Gastroesophageal sphincter (tissue), 4 donors: ENCODE data around the gene TMEM43. TPM values are rescaled to one million over a fixed set of nuclear protein-coding genes. Genes with fewer than 3 reads are reported as not detected.

Source experiments
- ATAC-seq: fragments of 150-250 bp; one replicate; pipeline ENCODE4 v1.9.1; 2016; ENCODE audit warnings: mild to moderate bottlenecking, moderate library complexity
- H3K27ac ChIP-seq, 4 donors: fragments of 200-600 bp; sonication (generic) in 3 of 4; 1 replicate in 3 of 4; 2 replicates in 1 of 4; pipeline ENCODE4 v1.5.1; 2016 to 2019
- H3K27me3 ChIP-seq: fragments of 200-600 bp; sonication (generic); one replicate; pipeline ENCODE4 v1.5.1; 2019
- H3K36me3 ChIP-seq, 2 donors: fragments of 200-600 bp; sonication (generic); one replicate each; pipeline ENCODE4 v1.5.1; 2019; ENCODE audit warnings: control low read depth in 1 of 2
- H3K4me1 ChIP-seq, 3 donors: fragments of 200-600 bp; sonication (generic); 1 replicate in 2 of 3; 2 replicates in 1 of 3; pipeline ENCODE4 v1.5.1; 2016 to 2019; ENCODE audit warnings: control low read depth in 2 of 3
- H3K4me3 ChIP-seq, 2 donors: fragments of 200-600 bp; sonication (generic); one replicate each; pipeline ENCODE4 v1.5.1; 2019; ENCODE audit warnings: mild to moderate bottlenecking in 1 of 2, moderate library complexity in 1 of 2
- H3K9me3 ChIP-seq, 3 donors: fragments of 200-600 bp; sonication (generic); one replicate each; pipeline ENCODE4 v1.5.1; 2017 to 2019; ENCODE audit warnings: control low read depth in 2 of 3
- EP300 ChIP-seq: sonication (generic); formaldehyde crosslinking; IDR thresholded peaks from one replicate; pipeline ENCODE4 v1.6.1; 2017; ENCODE audit warnings: antibody characterized with exemption, mild to moderate bottlenecking
- POLR2A ChIP-seq, 2 donors: fragments of 450-650 bp; IDR thresholded peaks; one replicate each; pipeline ENCODE4 v1.6.1; 2017; ENCODE audit warnings: antibody characterized with exemption in 2 of 2, mild to moderate bottlenecking in 2 of 2, moderate library complexity in 1 of 2
- POLR2AphosphoS5 ChIP-seq: sonication (generic); formaldehyde crosslinking; IDR thresholded peaks from one replicate; pipeline ENCODE4 v1.6.1; 2017; ENCODE audit warnings: antibody characterized with exemption
- WGBS, 2 donors: methylation state at CpG; one replicate each; pipeline ENCODE4 v1.1.5; 2018; ENCODE audit warnings: low coverage in 1 of 2; 5-methylcytosine and 5-hydroxymethylcytosine counted together
- total RNA-seq, 4 donors: library from RNA; depleted of rRNA; stranded (reverse); fragments of >200 nt; gene quantifications; one replicate each; pipeline ENCODE4 v1.1.0, GENCODE V29; 2016
- TF ChIP-seq, protein P1 (sequence below), 4 experiments: fragments of 200-600 bp in 2 of 4; fragments of 450-650 bp in 2 of 4; sonication (generic) in 1 of 4; IDR thresholded peaks; one replicate each; pipeline ENCODE4 v1.5.1; 2017 to 2019; ENCODE audit warnings: antibody characterized with exemption in 4 of 4, mild to moderate bottlenecking in 2 of 4, moderate library complexity in 2 of 4

TMEM43 gene
- total RNA-seq, 4 donors from 2014 or later, result 115 to 227 (median 183) TPM

DNA sequence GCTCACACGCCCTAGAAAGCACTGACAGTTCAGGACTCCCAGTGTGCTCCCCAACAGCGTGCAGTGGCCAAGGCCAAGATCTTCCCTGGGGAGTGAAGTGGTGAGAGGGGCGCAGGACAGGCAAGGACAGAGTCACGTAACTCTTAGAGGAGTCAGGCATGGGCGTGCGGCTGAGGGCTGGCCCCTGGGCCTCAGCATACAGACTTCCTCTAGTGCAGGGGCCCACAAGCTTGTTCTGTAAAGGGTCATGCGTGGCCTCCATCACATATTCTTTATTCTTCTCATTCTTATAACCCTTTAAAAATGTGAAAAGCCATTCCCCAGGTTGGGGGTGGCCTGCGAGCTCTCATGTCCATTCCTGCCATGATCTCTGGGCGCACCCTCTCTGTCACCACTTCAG, 25.2 kb downstream of the TMEM43 start:
- H3K36me3 ChIP-seq, result peaks cover 0 to 96% of the 10 kb centered on the region in 2 donors

DNA sequence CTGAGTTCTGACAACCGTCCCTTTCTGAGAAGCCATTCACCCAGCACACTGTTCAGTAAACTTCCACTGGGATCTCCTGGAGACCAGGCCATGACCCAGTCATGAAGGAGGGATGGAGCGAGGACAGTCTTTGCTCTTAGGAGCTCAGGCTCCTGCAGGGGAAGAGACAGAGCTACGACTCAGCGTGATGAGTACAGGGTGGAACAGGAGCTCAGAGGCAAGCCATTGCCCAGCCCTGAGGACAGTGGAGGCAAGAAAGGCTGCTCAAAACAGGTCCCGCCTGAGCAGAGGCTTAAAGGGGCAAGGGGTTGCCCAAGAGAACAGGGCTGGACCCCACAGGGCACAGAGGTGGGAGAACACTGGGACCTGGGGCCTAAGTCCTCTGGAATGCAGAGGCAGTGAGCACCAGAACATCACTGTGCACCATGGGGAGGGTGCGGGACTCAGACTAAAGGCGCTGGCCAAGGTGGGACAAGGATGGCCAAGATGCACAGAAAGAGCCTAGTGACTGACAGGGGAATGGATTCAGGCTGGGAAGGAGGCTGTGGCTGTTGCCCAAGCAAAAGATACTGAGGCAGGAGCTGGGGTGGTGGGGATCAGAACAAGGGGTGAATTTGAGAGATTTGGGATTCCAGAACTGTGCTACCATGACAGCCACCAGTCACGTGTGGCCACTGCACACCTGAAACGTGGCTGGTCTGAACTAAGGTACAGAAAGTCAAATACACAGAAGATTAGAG, 25.8 kb downstream of the TMEM43 start:
- no peaks in the 10 kb centered on the region for H3K9me3 ChIP-seq
- no peak overlapping the region for H3K27ac ChIP-seq
- H3K27me3 ChIP-seq, result no peaks in the 10 kb centered on the region
- TF ChIP-seq EP300 (no peak), POLR2AphosphoS5 (no peak), POLR2A (IDR thresholded peaks at IDR 0.05) (no peak)
- TF ChIP-seq, protein P1, sequence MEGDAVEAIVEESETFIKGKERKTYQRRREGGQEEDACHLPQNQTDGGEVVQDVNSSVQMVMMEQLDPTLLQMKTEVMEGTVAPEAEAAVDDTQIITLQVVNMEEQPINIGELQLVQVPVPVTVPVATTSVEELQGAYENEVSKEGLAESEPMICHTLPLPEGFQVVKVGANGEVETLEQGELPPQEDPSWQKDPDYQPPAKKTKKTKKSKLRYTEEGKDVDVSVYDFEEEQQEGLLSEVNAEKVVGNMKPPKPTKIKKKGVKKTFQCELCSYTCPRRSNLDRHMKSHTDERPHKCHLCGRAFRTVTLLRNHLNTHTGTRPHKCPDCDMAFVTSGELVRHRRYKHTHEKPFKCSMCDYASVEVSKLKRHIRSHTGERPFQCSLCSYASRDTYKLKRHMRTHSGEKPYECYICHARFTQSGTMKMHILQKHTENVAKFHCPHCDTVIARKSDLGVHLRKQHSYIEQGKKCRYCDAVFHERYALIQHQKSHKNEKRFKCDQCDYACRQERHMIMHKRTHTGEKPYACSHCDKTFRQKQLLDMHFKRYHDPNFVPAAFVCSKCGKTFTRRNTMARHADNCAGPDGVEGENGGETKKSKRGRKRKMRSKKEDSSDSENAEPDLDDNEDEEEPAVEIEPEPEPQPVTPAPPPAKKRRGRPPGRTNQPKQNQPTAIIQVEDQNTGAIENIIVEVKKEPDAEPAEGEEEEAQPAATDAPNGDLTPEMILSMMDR (IDR thresholded peaks at IDR 0.05), result no peak
- peaks cover under 1 to 24% (median 10%) of the 10 kb centered on the region in 3 donors for H3K4me1 ChIP-seq
- H3K4me3 ChIP-seq, result no peak overlapping the region
- peaks cover 0 to 97% of the 10 kb centered on the region in 2 donors for H3K36me3 ChIP-seq
- WGBS, 2 donors, result 94 to 96% methylated on average over 2 to 7 of the region's 9 CpGs
- no peak for ATAC-seq

More for the DNA sequence above, 25.2 kb downstream of the TMEM43 start:
- no peak for ATAC-seq
- TF ChIP-seq POLR2AphosphoS5, result no peak
- no peak for TF ChIP-seq POLR2A (IDR thresholded peaks at IDR 0.05)
- TF ChIP-seq EP300, result no peak
- TF ChIP-seq, protein P1 (IDR thresholded peaks at IDR 0.05), result no peak
- H3K27me3 ChIP-seq, result no peaks in the 10 kb centered on the region
- peaks cover 6 to 30% (median 16%) of the 10 kb centered on the region in 3 donors for H3K4me1 ChIP-seq
- 94 to 96% methylated on average over 3 to 8 of the region's 9 CpGs for WGBS, 2 donors
- H3K4me3 ChIP-seq, result no peak overlapping the region
- no peaks in the 10 kb centered on the region for H3K9me3 ChIP-seq
- H3K27ac ChIP-seq, result no peak overlapping the region

DNA sequence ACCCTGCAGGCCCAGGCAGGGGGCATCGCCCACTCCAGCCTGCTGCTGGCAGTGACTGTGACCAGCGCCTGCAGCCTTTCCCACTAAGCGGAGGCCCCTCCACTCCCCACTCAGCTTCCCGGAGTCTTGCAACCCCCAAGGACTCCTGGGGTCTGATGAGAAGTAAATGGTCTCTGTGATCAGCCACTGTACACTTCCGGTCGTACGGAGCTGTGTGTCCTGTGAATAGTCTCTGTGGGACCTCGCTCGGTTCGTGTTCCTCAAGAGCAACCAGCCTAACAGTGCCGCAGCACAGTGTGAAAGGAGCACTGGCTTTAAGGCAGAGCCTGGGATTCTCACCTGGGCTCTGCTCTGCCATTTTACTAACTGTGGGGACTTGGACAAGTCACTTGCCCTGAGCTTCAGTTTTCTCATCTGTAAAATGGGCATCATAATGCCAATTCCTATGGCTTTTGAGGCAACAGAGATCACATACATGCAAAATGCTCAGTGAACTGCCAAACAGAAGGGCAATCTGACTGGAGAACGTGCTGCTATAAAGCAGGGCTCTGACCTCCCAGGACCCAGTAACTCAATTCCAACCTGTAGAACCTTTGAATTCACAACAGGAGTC, 26.7 kb downstream of the TMEM43 start:
- TF ChIP-seq POLR2AphosphoS5 (no peak), POLR2A (IDR thresholded peaks at IDR 0.05) (no peak), EP300 (no peak)
- TF ChIP-seq, protein P1 (IDR thresholded peaks at IDR 0.05), result no peak
- Histone ChIP-seq H3K27ac (no peak overlapping the region), H3K27me3 (no peaks in the 10 kb centered on the region), H3K36me3 (peaks cover 0 to 97% of the 10 kb centered on the region in 2 donors), H3K4me1 (peaks cover 0 to 15% (median 4%) of the 10 kb centered on the region in 3 donors), H3K9me3 (no peaks in the 10 kb centered on the region), H3K4me3 (no peak overlapping the region)
- WGBS, 2 donors, result 80 to 91% methylated on average over 2 to 10 of the region's 12 CpGs
- no peak for ATAC-seq

DNA sequence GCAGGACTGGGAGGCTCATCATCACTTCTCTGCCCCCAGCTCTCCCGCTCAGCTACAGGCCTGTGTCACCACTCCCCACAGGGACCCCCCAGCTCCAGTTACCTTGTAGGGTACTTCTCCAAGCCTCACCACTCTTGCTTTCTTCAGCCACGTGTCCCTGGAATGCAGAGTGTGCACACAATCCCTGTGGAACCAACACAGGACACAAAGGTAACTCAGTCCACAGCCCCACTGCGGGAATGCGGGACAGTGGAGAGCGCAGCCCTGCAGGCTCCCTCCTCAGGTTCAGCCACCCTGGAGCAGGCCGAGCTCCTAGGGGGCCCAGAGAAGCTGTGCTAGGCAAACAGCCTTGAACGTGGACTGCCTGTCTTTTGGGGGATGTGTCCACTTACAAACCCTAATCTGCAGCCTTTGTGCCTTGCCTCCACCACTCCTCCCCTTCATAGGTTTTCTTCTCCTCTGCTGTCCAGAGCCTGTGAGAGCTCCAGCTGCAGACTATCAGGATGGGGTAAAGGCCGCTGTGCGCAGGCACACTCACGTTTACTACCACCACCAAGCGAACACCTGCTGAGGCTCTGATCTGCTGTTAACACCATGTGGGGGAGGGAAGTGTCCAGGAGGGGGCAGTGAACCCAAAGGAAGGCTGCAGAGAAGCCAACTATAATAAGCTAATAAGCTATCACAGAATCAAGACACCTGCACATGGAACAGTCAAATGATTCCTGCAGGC, 27.5 kb downstream of the TMEM43 start:
- peaks cover 0 to 97% of the 10 kb centered on the region in 2 donors for H3K36me3 ChIP-seq
- H3K27me3 ChIP-seq, result no peaks in the 10 kb centered on the region
- WGBS, 2 donors, result 70 to 84% methylated on average over 2 to 4 of the region's 11 CpGs
- H3K27ac ChIP-seq, result no peak overlapping the region
- H3K4me1 ChIP-seq, result peaks cover 0 to 10% (median 4%) of the 10 kb centered on the region in 3 donors
- H3K9me3 ChIP-seq, result no peaks in the 10 kb centered on the region
- no peak for ATAC-seq
- no peak overlapping the region for H3K4me3 ChIP-seq
- TF ChIP-seq, protein P1 (IDR thresholded peaks at IDR 0.05), result peak in 1 of 4 experiments; percentile 8
- TF ChIP-seq EP300, result no peak
